Measurements from ENCODE around the gene TAF11.

The TAF11 gene

GRCh38 chr6:34926655-34927054, 38.8 kb upstream of the TAF11 start:
- TF ChIP-seq MAX (IDR thresholded peaks at IDR 0.05): no peak
- no peak for TF ChIP-seq EP300 (IDR thresholded peaks at IDR 0.05; ENCODE audit: borderline replicate concordance)
- no peak for TF ChIP-seq CEBPB (IDR thresholded peaks at IDR 0.05)
- no peak for TF ChIP-seq RAD21 (IDR thresholded peaks at IDR 0.05; ENCODE audit: low read depth)
- TF ChIP-seq ZBTB7A (IDR thresholded peaks at IDR 0.05; ENCODE audit: low read depth): no peak
- no peak for TF ChIP-seq NFIC (IDR thresholded peaks at IDR 0.05)
- no peak for TF ChIP-seq YY1 (IDR thresholded peaks at IDR 0.05; ENCODE audit: low read depth)
- no peak for TF ChIP-seq CREB1 (IDR thresholded peaks at IDR 0.05; ENCODE audit: low read depth)
- no peak for TF ChIP-seq TAF1 (IDR thresholded peaks at IDR 0.05; ENCODE audit: low read depth)
- TF ChIP-seq TEAD4 (IDR thresholded peaks at IDR 0.05): no peak
- TF ChIP-seq, protein P1, sequence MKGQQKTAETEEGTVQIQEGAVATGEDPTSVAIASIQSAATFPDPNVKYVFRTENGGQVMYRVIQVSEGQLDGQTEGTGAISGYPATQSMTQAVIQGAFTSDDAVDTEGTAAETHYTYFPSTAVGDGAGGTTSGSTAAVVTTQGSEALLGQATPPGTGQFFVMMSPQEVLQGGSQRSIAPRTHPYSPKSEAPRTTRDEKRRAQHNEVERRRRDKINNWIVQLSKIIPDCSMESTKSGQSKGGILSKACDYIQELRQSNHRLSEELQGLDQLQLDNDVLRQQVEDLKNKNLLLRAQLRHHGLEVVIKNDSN (IDR thresholded peaks at IDR 0.05): no peak
- no peak for TF ChIP-seq FOXM1 (IDR thresholded peaks at IDR 0.05; ENCODE audit: borderline replicate concordance, low read depth)

GRCh38 chr6:34924831-34925625, 37.2 kb upstream of the TAF11 start:
- TF ChIP-seq YY1 (IDR thresholded peaks at IDR 0.05; ENCODE audit: low read depth): no peak
- TF ChIP-seq TCF12 (IDR thresholded peaks at IDR 0.05; ENCODE audit: low read depth): no peak
- TF ChIP-seq TAF1 (IDR thresholded peaks at IDR 0.05; ENCODE audit: low read depth): no peak
- no peak for TF ChIP-seq REST (IDR thresholded peaks at IDR 0.05; ENCODE audit: low read depth)
- no peak for TF ChIP-seq TEAD4 (IDR thresholded peaks at IDR 0.05)
- TF ChIP-seq MAX (IDR thresholded peaks at IDR 0.05): no peak
- no peak for TF ChIP-seq EP300 (IDR thresholded peaks at IDR 0.05; ENCODE audit: borderline replicate concordance)
- TF ChIP-seq FOXM1 (IDR thresholded peaks at IDR 0.05; ENCODE audit: borderline replicate concordance, low read depth): no peak
- no peak for TF ChIP-seq CEBPB (IDR thresholded peaks at IDR 0.05)
- TF ChIP-seq NFIC (IDR thresholded peaks at IDR 0.05): no peak
- TF ChIP-seq EGR1 (IDR thresholded peaks at IDR 0.05): no peak

DNA sequence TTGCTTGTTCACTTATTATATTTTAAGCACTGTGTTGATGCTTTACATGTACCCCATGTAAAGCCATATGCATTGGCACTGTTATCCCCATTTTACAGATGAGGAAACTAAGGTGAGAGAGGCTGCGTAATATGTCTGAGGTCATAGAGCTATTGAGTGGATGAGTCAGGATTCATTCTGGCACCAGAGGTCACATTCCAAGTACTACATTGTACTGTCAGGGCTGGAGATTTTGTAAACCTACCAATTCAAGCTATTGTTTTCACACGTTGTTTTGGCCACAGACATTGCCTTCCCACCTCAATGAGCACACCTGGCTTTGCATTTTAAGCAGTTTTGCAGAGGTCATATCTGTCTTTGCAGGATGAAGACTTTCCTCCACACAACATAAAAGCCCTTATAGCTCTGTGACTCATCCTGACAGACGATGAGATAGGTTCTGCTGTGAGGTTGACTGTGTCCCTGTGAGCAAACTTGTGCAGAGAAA, 34.4 kb upstream of the TAF11 start:
- TF ChIP-seq YY1 (IDR thresholded peaks at IDR 0.05; ENCODE audit: low read depth): no peak
- peak; percentile 36; the same call in 1 of the 2 replicates for TF ChIP-seq TEAD4 (IDR thresholded peaks at IDR 0.05)

DNA sequence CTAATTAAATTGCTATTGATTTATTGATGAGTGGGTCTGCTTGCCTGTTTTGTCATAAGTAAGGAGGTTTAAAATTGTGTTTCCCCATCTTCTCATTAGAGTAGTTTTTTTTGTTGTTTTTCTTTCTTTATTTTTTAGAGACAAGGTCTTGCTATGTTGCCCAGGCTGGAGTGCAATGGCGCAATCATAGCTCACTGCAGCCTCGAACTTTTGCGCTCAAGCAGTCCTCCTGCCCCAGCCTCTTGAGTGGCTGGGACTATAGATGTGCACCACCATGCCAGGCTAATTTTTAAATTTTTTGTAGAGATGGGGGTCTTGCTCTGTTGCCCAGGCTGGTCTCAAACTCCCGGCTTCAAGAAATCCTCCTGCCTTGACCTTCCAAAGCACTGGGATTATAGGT, 32.3 kb upstream of the TAF11 start:
- TF ChIP-seq REST (IDR thresholded peaks at IDR 0.05; ENCODE audit: low read depth) (no peak), EP300 (IDR thresholded peaks at IDR 0.05; ENCODE audit: borderline replicate concordance) (no peak), YY1 (IDR thresholded peaks at IDR 0.05; ENCODE audit: low read depth) (no peak), TEAD4 (IDR thresholded peaks at IDR 0.05) (no peak), CEBPB (IDR thresholded peaks at IDR 0.05) (no peak), CREB1 (IDR thresholded peaks at IDR 0.05; ENCODE audit: low read depth) (no peak), FOXM1 (IDR thresholded peaks at IDR 0.05; ENCODE audit: borderline replicate concordance, low read depth) (no peak), ZBTB7A (IDR thresholded peaks at IDR 0.05; ENCODE audit: low read depth) (no peak), MAX (IDR thresholded peaks at IDR 0.05) (no peak), EGR1 (IDR thresholded peaks at IDR 0.05) (no peak), TCF12 (IDR thresholded peaks at IDR 0.05; ENCODE audit: low read depth) (no peak), NFIC (IDR thresholded peaks at IDR 0.05) (no peak), RAD21 (IDR thresholded peaks at IDR 0.05; ENCODE audit: low read depth) (no peak), TAF1 (IDR thresholded peaks at IDR 0.05; ENCODE audit: low read depth) (no peak)
- TF ChIP-seq, protein P1 (IDR thresholded peaks at IDR 0.05): no peak

- TF ChIP-seq TCF12 (IDR thresholded peaks at IDR 0.05; ENCODE audit: low read depth) (no peak), MAX (IDR thresholded peaks at IDR 0.05) (no peak), TEAD4 (IDR thresholded peaks at IDR 0.05) (no peak), FOXM1 (IDR thresholded peaks at IDR 0.05; ENCODE audit: borderline replicate concordance, low read depth) (no peak), TAF1 (IDR thresholded peaks at IDR 0.05; ENCODE audit: low read depth) (no peak), CEBPB (IDR thresholded peaks at IDR 0.05) (no peak), NFIC (IDR thresholded peaks at IDR 0.05) (no peak), CREB1 (IDR thresholded peaks at IDR 0.05; ENCODE audit: low read depth) (no peak), RAD21 (IDR thresholded peaks at IDR 0.05; ENCODE audit: low read depth) (no peak), REST (IDR thresholded peaks at IDR 0.05; ENCODE audit: low read depth) (no peak), YY1 (IDR thresholded peaks at IDR 0.05; ENCODE audit: low read depth) (no peak), EP300 (IDR thresholded peaks at IDR 0.05; ENCODE audit: borderline replicate concordance) (no peak), EGR1 (IDR thresholded peaks at IDR 0.05) (no peak), ZBTB7A (IDR thresholded peaks at IDR 0.05; ENCODE audit: low read depth) (no peak)
- TF ChIP-seq, protein P1 (IDR thresholded peaks at IDR 0.05): no peak
These were observed 31.8 kb upstream of the TAF11 start for GRCh38 chr6:34919651-34920050.

All from Ishikawa (cell line).